SU-DHL-6 (cell line): ENCODE data around the gene UNC119.

Experiments
- H2AFZ ChIP-seq: fragments of 200-600 bp; sonication (generic); 2 replicates; pipeline ENCODE4 v1.6.1; 2014; ENCODE audit warnings: low read depth, mild to moderate bottlenecking, moderate library complexity, mixed read lengths, antibody characterized with exemption, low read length; ENCODE audit not compliant: severe bottlenecking
- H3F3A ChIP-seq: fragments of 200-600 bp; shearing (Covaris generic); 2 replicates; pipeline ENCODE4 v1.6.0; 2016; ENCODE audit warnings: antibody characterized with exemption, mild to moderate bottlenecking; ENCODE audit not compliant: insufficient read depth
- H3K27ac ChIP-seq: fragments of 200-600 bp; sonication (generic); 2 replicates; pipeline ENCODE4 v1.5.1; 2016; ENCODE audit warnings: low read depth, mild to moderate bottlenecking, low read length, moderate library complexity, mixed read lengths
- H3K27me3 ChIP-seq: fragments of 200-600 bp; sonication (generic), shearing (Covaris generic); 2 replicates; pipeline ENCODE4 v1.6.0; 2014; ENCODE audit warnings: mild to moderate bottlenecking, low read length
- H3K36me3 ChIP-seq: fragments of 200-600 bp; sonication (generic); 2 replicates; pipeline ENCODE4 v1.6.1; 2014; ENCODE audit warnings: mild to moderate bottlenecking, low read length, mixed read lengths
- H3K4me2 ChIP-seq: fragments of 300-600, 200-600 bp; shearing (Covaris generic), sonication (generic); 2 replicates; pipeline ENCODE4 v1.6.0; 2014; ENCODE audit warnings: low read length, low read depth, mild to moderate bottlenecking; ENCODE audit not compliant: poor library complexity, severe bottlenecking
- H3K4me3 ChIP-seq: fragments of 200-600 bp; sonication (generic); 2 replicates; pipeline ENCODE4 v1.5.1; 2014; ENCODE audit warnings: antibody characterized with exemption, low read length, mild to moderate bottlenecking, mixed read lengths; ENCODE audit not compliant: insufficient read depth, poor library complexity, severe bottlenecking
- H3K79me2 ChIP-seq: fragments of 200-600 bp; sonication (generic); 2 replicates; pipeline ENCODE4 v1.6.1; 2014; ENCODE audit warnings: mild to moderate bottlenecking, low read length, moderate library complexity; ENCODE audit not compliant: insufficient read depth
- H3K9ac ChIP-seq: fragments of 200-600 bp; sonication (generic); 2 replicates; pipeline ENCODE4 v1.7.0; 2014; ENCODE audit warnings: mild to moderate bottlenecking, low read length
- H3K9me2 ChIP-seq: fragments of 200-600 bp; sonication (generic); replicated peaks from 2 replicates; pipeline ENCODE4 v1.6.1; 2014; ENCODE audit warnings: low read length; ENCODE audit not compliant: insufficient read depth
- H3K9me3 ChIP-seq: fragments of 200-600 bp; sonication (generic); 2 replicates; pipeline ENCODE4 v1.6.1; 2014; ENCODE audit warnings: low read length, mixed read lengths; ENCODE audit not compliant: insufficient read depth
- H4K20me1 ChIP-seq: fragments of 200-600 bp; sonication (generic); 2 replicates; pipeline ENCODE4 v1.6.1; 2014; ENCODE audit warnings: low read depth, mild to moderate bottlenecking, antibody characterized with exemption, low read length, moderate library complexity, mixed read lengths
- CTCF ChIP-seq: fragments of 200-600 bp; sonication (generic); IDR thresholded peaks from one replicate; pipeline ENCODE4 v1.5.1; 2017; ENCODE audit warnings: antibody characterized with exemption, mild to moderate bottlenecking, low read length, moderate library complexity; ENCODE audit not compliant: insufficient read depth, poor library complexity, severe bottlenecking
- EZH2phosphoT487 ChIP-seq: fragments of 200-600 bp; sonication (generic), shearing (Covaris generic); conservative IDR thresholded peaks from 2 replicates; pipeline ENCODE4 v1.6.1; 2018; ENCODE audit warnings: mild to moderate bottlenecking, antibody characterized with exemption, low read length, moderate library complexity, mixed read lengths

The UNC119 gene

GRCh38 chr17:28497931-28498330 lies 54.5 kb downstream of the UNC119 start:
- H3K9me3 ChIP-seq, result no peaks in the 10 kb centered on the region
- no peak overlapping the region for H3K4me2 ChIP-seq
- H2AFZ ChIP-seq, result no peak overlapping the region
- H3K27ac ChIP-seq, result no peak overlapping the region
- no peak overlapping the region for H3K4me3 ChIP-seq
- H3K9me2 ChIP-seq, result no peaks in the 10 kb centered on the region
- no peaks in the 10 kb centered on the region for H3F3A ChIP-seq
- H3K27me3 ChIP-seq, result no peaks in the 10 kb centered on the region
- H3K9ac ChIP-seq, result no peak overlapping the region
- no peaks in the 10 kb centered on the region for H3K36me3 ChIP-seq
- no peaks in the 10 kb centered on the region for H3K79me2 ChIP-seq
- no peaks in the 10 kb centered on the region for H4K20me1 ChIP-seq
- TF ChIP-seq CTCF (no peak), EZH2phosphoT487 (no peak)
